ENCODE data around the gene ADGRA3.

Gene ADGRA3

GRCh38 chr4:22515888-22516541 is at the start of gene ADGRA3:
Gene ADGRA3 (minus strand): TSS chr4:22516066. CDS start chr4:22515784, 282 bp downstream.
- peak; percentile 59 for DNase-seq

DNA sequence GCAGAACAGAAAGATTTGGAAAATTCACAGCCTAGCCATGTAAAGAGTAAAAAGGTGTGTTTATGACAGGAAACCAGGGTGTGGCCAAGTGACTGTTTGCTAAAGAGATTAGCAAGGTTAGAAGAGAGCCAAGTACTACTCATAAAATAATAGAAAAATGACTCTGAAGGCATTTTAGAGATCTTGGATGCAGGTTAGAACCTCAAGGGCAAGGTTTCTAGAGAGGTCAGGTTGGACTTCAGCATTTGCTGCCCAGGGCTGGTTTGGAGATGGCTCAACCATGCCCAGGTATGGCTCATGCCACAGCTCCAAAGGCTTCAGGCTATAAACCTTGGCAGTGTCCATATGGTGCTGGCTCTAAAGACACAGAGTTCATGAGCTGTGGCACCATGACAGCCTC is 40.6 kb upstream of the ADGRA3 start:
- DNase-seq, result no peak

GRCh38 chr4:22554670-22555069 is 38.8 kb upstream of the ADGRA3 start:
- no peak for DNase-seq

DNA sequence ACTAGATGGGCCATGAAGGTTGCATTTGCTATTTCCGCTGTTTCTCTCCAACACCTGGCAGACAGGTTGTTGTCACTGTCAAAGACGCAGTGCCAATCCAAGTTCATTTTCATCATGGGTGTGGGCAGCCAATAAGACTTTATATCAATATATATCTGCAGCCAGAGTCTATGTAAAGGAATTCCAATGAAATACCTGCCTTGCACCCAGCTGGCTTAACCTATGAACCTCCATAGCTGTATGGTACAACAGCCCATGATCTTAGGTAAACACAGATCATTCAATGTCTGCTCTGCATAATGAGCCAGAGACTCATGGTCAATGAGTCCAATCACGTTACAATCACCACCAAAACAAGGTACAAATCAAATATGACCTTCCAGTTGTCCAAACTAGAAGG is 37.7 kb upstream of the ADGRA3 start:
- DNase-seq, result no peak

DNA sequence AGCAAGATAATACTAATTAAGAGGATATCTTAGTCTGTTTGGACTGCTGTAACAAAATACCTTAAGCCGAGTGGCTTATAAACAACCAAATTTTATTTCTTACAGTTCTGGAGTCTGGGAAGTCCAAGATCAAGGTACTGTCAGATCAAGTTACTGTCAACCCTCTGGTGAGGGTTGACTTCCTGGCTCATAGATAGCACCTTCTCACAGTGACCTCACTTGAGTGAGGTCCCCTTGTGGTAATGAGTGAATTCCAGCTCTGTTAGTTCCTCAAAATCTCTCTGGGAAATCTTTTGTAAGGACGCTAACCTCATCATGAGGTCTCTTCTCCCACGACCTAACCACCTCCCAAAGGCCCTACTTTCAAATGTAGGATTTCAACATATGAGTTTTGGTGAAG is 36.9 kb upstream of the ADGRA3 start:
- no peak for DNase-seq

- no peak for DNase-seq
Measured at GRCh38 chr4:22551550-22551949, 35.7 kb upstream of the ADGRA3 start.

DNA sequence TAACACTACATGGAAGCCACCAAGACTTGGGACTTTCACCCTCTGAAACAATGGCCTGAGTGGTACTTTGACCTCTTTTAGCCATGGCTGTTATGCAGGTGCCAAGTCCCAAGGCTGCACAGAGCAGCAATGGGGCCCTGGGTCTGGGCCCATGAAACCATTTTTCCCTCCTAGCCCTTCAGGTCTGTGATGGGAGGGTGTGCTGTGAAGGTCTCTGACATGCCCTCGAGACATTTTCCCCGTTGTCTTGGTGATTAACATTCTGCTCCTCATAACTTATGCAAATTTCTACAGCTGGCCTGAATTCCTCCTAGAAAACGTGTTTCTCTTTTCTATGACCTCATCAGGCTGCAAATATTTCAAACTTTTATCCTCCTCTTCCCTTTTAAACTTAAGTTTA is 30.4 kb upstream of the ADGRA3 start:
- DNase-seq, result no peak

DNA sequence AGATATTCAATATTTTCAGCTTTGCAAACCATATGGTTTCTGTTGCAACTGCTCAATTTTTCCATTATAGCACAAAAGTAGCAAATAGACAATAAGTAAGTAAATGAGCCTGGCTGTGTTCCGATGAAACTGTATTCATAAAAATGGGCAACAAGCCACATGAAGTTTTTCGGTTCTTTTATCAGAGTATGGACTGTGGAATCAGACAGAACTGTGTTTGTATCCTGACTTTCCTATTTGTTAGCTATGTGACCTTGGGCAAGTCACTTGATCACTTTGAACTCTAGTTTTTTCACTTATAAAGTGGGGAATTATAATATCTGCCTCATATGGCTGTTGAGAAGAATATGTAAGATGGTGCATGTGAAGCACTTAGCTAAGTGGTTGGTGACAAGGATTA is 23.4 kb upstream of the ADGRA3 start:
- no peak for DNase-seq

- DNase-seq, result no peak
Measured at GRCh38 chr4:22537864-22538263, 22.0 kb upstream of the ADGRA3 start.

DNA sequence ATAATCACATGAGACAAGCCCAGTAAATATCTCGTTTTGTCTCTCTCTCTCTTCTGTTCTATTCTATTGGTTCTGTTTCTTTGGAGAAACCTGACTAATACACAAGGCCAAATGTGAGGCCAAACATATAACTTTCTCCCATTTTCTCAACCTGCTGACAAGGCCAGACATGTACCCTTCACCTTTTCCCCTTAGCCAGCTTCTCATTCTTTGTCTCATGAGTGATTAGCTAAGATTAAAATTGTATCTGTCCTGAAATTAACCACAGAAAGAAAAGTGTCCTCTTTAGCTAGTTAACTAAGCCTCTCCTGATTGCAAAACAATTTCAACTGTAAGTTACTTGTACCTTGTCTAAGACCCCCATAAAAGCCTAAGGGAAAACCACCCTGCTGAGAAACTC is 18.5 kb upstream of the ADGRA3 start:
- DNase-seq, result no peak

- no peak for DNase-seq
Measured at GRCh38 chr4:22532896-22533295, 17.0 kb upstream of the ADGRA3 start.

DNA sequence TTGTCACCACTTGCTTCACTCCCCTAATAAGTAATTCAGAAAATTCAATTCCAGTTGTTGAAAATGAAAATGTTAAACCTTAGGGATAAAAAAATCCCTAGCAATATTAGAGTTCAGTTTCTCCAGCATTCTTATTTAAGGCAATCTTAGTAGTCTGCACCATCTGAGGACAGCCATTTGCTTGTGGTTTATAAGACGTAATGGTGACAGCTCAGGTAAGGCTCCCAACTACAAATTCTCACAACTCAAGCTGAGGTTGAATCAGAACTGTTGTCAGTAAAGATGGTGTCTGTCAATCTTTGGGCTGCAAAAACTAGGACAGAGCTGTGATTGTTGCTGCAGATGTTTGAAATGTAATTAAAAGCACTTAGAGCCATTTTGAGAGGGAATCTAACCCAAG is 16.3 kb upstream of the ADGRA3 start:
- no peak for DNase-seq

DNA sequence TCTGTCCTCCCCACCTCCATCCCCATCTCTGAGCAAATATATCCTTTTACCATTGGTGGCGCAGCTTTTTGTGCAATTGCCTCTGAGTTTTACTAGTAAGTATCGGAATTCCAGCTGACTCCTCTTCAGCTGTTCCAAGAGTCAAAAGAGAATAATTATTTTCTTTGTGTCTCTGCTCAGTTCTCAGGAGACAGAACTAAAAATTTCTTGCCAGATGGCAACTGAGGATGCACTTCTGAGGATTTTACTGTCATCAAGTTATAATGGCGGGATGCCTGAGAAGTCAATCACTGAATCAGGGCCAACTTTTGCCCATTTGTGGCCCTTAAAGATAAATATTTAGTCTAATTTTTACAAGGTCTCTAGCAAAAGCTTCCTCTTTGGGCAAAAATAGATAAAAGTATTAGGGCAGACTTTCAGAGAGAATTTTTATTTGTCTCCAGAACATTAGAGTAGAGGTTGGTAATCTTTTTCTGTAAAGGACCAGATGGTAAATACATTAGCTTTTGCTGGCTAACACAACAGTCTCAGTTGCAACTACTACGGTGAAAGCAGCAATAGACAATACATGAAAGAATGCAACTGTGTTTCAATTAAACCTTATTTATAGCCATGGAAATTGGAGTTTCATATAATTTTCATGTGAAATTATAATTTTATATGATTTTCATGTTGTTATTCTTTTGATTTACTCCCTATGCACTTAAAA is 15.6 kb upstream of the ADGRA3 start:
- no peak for DNase-seq

GRCh38 chr4:22524895-22525294 is 9.0 kb upstream of the ADGRA3 start:
- no peak for DNase-seq

DNA sequence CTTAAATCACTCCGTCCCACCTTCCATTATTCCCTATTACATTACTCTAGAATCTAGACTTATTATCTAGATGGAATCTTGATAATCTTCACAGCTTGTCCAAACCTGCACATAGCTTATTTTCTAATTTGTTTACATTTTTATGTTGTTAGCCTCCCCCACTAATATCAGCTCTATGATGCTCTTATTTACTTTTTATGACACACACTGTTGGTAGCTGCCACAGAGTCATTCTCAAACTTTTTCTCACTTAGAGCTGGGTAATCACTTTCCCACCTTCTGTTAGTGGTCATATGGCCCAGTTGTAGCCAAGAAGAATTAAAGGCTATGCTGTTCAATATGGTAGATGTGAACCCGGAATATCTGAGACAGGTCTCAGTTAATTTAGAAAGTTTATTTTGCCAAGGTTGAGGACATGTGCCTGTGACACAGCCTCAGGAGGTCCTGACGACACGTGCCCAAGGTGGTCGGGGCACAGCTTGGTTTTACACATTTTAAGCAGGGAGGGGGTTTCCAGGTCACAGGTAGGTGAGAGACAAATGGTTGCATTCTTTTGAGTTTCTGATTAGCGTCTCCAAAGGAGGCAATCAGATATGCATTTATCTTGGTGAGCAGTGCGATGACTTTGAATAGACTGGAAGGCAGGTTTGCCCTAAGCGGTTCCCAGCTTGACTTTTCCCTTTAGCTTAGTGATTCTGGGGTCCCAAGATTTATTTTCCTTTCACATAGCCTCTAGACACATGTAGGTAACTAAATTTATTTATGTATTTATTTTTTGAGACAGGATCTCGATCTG is 7.0 kb upstream of the ADGRA3 start:
- no peak for DNase-seq

DNA sequence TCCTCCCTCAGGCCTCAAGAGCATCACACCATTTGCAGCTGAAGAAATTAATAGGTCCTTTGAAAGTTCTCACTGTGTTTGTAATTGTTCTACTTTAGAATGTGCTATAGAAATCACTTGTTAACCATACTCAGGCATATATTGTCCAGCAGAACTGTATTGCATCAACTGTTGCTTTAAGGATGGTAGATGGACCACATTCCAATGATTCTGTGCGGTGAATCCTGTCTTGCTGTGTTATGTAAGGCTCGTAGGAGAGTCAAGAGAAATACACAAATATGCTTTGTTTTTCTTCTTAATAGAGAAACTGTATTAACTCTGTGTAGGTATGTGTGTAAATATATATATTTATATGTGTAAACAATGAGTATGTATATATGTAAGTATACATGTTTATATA is 6.3 kb upstream of the ADGRA3 start:
- DNase-seq, result no peak

GRCh38 chr4:22521240-22521639 is 5.4 kb upstream of the ADGRA3 start:
- no peak for DNase-seq

GRCh38 chr4:22515145-22515887 is 550 bp downstream of the ADGRA3 start:
- DNase-seq, result peak; percentile 52

- DNase-seq, result no peak
Measured at GRCh38 chr4:22514481-22514880, 1.4 kb downstream of the ADGRA3 start.

- no peak for DNase-seq
Measured at GRCh38 chr4:22514001-22514400, 1.9 kb downstream of the ADGRA3 start.

- DNase-seq, result no peak
Measured at GRCh38 chr4:22512306-22512705, 3.6 kb downstream of the ADGRA3 start.

GRCh38 chr4:22510750-22511149 is 5.1 kb downstream of the ADGRA3 start:
- DNase-seq, result no peak

- no peak for DNase-seq
Measured at GRCh38 chr4:22508376-22508775, 7.5 kb downstream of the ADGRA3 start.

Data from stimulated activated CD8-positive, alpha-beta memory T cell treated with anti-CD3 and anti-CD28 coated beads, Interleukin-4, amount 100 ng/mL, for 48 hours (primary cell).